Ovary (tissue), 3 donors: Measurements from ENCODE around the gene PTPRH.

Source experiments
- POLR2A ChIP-seq: fragments of 450-650 bp; IDR thresholded peaks from one replicate; pipeline ENCODE4 v1.6.1; 2017; ENCODE audit warnings: antibody characterized with exemption, mild to moderate bottlenecking, moderate library complexity
- TF ChIP-seq, protein P1 (sequence below), 3 donors: fragments of 450-650 bp in 2 of 3; fragments of 200-600 bp in 1 of 3; IDR thresholded peaks; one replicate each; pipeline versions ENCODE4 v1.5.1 to v1.8.0; 2016 to 2022; ENCODE audit warnings: antibody characterized with exemption in 3 of 3, mild to moderate bottlenecking in 1 of 3
- donor health status: DM: no; HTN: no; CAD: no.

DNA sequence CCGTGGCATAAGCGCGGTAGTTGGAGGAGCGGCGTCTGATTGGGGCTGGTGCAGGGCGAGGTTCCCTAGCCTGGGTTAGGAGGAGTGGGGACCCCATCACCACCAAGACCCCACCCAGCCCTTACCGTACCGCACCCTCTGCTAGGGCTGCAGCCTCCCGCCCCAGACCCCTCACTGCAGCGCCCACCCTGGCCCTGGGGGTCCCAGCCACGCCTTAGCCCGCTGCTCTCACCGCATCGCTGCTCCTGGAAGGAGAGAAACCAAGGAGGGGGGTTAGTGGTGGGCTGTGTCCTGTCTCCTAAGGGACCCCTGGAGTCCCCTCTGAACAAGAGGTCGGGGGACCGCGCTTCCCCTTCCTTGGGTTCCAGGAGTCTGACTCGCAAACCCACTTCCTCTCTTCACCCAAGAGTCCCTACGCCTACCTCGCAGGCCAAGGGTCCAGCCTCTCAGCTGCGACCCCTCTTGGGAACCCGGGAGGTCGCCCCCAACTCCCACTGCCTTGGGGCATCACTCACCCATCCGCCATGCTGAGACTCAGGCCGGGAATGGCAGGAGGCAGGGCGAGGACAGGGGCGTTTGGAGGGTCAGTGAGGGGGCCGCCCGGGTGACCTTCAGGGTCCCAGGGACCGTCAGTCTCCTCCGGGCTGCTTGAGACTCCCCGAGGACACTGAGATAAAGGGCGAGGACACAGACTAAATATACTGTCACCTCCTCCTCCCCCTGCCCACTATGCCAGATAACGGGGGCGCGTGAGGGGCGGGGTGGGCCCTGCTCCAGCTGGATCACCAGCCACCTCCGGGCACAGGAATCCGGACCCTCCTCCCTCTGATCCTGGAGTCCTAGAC is 52.0 kb downstream of the PTPRH start, which contains the start of gene TNNI3:
- TF ChIP-seq, protein P1, sequence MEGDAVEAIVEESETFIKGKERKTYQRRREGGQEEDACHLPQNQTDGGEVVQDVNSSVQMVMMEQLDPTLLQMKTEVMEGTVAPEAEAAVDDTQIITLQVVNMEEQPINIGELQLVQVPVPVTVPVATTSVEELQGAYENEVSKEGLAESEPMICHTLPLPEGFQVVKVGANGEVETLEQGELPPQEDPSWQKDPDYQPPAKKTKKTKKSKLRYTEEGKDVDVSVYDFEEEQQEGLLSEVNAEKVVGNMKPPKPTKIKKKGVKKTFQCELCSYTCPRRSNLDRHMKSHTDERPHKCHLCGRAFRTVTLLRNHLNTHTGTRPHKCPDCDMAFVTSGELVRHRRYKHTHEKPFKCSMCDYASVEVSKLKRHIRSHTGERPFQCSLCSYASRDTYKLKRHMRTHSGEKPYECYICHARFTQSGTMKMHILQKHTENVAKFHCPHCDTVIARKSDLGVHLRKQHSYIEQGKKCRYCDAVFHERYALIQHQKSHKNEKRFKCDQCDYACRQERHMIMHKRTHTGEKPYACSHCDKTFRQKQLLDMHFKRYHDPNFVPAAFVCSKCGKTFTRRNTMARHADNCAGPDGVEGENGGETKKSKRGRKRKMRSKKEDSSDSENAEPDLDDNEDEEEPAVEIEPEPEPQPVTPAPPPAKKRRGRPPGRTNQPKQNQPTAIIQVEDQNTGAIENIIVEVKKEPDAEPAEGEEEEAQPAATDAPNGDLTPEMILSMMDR (IDR thresholded peaks at IDR 0.05) = no peak
- TF ChIP-seq POLR2A = no peak
